ENCODE measurements around the gene DCTN3.

The DCTN3 gene

DNA sequence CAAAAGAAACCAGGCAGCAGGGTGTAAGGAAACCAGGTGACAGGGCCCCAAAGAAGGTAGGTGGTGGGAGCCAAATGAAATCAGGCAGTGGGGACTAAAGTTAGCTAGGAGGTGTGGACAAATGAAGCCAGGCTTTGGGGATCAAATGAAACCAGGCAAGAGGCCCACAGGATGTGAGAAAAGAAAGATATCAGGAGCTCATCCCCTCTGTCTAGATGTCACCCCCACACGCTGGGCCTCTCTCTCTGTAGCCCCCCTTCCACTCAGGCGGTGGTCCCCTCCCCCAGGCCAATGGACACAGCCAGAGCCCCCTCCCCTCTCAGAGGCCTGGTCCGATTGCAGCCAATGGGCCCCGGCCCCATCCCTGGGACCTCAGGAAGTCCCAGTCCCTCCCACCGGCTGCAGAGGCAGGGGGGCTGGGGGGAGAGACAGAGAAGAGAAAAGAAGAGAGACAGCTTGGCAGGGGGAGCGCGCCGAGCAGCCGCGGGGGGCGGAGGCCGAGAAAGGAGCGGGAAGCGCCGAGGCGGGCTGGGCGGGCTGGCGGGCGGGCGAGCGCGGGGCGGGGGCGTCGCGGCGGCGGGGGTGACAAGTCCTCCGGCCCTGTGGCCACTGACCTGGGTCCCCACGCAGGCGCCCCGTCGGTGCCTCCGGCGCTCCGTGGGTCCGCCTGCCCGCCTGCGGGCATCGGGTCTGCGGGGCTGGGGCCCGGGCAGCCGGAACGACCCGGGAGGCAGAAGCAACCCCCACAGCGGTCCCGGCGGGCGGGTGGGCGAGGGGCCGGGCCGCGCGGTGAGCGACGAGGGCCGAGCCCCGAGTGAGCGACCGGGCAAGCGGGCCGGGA is 42.7 kb downstream of the DCTN3 start:
- Histone ChIP-seq H3K4me3 (ENCODE audit: low read depth, low read length) (no peak overlapping the region), H3K36me3 (replicated peaks) (no peaks in the 10 kb centered on the region), H3K27me3 (replicated peaks) (peaks cover 58% of the 10 kb centered on the region), H3K27ac (no peak overlapping the region)
- TF ChIP-seq, protein P1, sequence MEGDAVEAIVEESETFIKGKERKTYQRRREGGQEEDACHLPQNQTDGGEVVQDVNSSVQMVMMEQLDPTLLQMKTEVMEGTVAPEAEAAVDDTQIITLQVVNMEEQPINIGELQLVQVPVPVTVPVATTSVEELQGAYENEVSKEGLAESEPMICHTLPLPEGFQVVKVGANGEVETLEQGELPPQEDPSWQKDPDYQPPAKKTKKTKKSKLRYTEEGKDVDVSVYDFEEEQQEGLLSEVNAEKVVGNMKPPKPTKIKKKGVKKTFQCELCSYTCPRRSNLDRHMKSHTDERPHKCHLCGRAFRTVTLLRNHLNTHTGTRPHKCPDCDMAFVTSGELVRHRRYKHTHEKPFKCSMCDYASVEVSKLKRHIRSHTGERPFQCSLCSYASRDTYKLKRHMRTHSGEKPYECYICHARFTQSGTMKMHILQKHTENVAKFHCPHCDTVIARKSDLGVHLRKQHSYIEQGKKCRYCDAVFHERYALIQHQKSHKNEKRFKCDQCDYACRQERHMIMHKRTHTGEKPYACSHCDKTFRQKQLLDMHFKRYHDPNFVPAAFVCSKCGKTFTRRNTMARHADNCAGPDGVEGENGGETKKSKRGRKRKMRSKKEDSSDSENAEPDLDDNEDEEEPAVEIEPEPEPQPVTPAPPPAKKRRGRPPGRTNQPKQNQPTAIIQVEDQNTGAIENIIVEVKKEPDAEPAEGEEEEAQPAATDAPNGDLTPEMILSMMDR (IDR thresholded peaks at IDR 0.05; ENCODE audit: low read depth, low read length, missing control alignments), result no peak
- DNase-seq, result no peak
- in situ Hi-C loops (cut with HindIII; ENCODE audit: low pct_ligation_motif_present, low sequenced_read_pairs), result no loop called here

DNA sequence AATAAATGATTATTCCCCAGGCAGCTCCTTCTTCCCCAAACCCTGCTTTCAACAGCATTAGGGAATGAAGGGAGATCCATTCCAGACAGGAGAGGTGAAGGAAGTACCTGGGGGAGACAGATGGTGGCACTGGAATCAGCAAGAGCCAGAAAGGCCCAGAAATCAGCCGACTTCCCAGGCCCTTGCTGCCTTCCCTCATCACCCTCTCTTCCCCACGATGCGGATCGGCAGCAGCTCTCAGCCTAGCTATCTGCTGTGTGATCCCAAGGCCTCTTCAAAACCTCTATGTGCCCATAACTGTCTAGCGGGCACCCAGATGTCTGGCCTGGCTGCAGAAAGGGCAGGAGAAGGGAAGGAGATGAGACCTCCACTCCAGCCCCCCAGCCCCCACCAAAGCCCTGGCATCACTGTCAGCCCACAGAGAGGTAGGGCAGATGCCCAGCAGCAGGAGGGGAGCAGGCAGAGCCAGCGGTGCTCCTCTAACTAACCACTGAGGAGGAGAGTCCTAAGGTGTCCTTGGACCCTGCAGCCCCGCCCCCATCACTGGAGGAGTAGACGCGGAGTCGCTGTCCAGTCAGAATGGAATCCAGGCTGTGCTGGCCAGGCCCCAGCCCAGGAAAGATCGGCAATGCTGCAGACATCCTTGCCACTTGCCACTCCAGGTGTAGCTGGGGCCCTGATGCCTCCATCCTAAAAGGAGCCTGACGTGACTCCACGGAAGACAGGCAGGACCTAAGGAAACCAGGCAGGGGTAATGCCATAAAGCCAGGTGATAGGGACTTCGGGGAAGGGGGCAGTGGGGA is 43.5 kb downstream of the DCTN3 start:
- TF ChIP-seq, protein P1 (IDR thresholded peaks at IDR 0.05; ENCODE audit: low read depth, low read length, missing control alignments), result no peak
- no peak for DNase-seq
- H3K27me3 ChIP-seq (replicated peaks), result peaks cover 53% of the 10 kb centered on the region
- no peak overlapping the region for H3K4me3 ChIP-seq (ENCODE audit: low read depth, low read length)
- in situ Hi-C loops (cut with HindIII; ENCODE audit: low pct_ligation_motif_present, low sequenced_read_pairs), result no loop called here
- H3K27ac ChIP-seq, result no peak overlapping the region
- no peaks in the 10 kb centered on the region for H3K36me3 ChIP-seq (replicated peaks)

DNA sequence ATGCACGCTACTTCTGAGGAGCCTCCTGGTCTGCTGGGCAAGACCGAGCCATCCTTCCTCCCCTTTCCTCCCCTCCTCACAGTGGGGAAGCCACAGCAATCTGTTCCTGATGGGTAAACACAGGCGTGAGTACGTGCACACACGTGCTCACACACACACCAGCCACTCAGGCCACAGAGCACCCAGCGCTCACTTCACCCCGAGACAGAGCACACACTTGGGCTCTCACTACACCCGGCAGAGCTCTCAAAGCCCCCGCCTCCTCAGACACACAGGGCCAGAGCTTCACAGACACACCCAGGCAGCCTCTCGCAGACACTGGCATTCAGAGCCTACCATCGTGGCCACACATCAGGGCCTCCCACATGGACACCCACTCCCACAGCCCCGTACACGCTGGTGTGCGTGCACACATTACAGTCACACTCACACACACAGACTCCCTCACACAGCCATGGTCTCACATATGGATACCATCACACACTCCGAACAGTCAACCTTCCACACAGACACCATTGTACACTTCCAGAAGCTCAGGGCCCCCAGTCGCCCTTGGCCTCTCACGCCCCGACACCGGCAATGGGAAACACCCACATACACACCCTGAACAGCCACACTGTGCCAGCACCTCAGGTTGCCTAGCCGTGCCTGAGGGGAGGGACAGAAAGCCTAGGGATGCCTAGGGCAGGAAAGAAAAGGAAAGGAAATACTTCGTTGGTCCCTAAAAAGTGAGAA is 44.3 kb downstream of the DCTN3 start:
- no peak for DNase-seq
- TF ChIP-seq, protein P1 (IDR thresholded peaks at IDR 0.05; ENCODE audit: low read depth, low read length, missing control alignments), result no peak
- Histone ChIP-seq H3K27me3 (replicated peaks) (peaks cover 50% of the 10 kb centered on the region), H3K36me3 (replicated peaks) (no peaks in the 10 kb centered on the region), H3K4me3 (ENCODE audit: low read depth, low read length) (no peak overlapping the region), H3K27ac (no peak overlapping the region)
- in situ Hi-C loops (cut with HindIII; ENCODE audit: low pct_ligation_motif_present, low sequenced_read_pairs), result no loop called here

DNA sequence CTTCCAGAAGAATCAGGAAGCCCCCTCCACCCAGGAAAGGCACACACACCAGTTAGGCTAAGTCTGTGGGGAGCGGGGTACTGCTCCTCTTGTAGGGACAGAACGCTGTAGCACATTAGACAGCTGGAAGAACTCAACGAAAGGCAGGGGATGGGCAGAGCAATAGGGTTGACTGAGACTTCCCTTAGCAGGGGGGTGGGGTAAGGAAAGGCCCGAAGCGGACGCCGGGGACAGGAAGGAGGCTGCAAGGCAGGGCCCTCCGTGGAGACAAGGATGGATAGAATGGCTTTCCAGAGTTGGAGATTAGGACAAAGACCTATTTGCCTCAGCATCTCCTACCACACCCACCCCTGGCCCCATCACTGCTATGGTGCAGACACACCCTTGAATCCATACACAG is 45.1 kb downstream of the DCTN3 start:
- in situ Hi-C loops (cut with HindIII; ENCODE audit: low pct_ligation_motif_present, low sequenced_read_pairs), result no loop called here
- no peak for DNase-seq
- Histone ChIP-seq H3K27me3 (replicated peaks) (peaks cover 46% of the 10 kb centered on the region), H3K36me3 (replicated peaks) (no peaks in the 10 kb centered on the region), H3K27ac (no peak overlapping the region), H3K4me3 (ENCODE audit: low read depth, low read length) (no peak overlapping the region)
- TF ChIP-seq, protein P1 (IDR thresholded peaks at IDR 0.05; ENCODE audit: low read depth, low read length, missing control alignments), result no peak

DNA sequence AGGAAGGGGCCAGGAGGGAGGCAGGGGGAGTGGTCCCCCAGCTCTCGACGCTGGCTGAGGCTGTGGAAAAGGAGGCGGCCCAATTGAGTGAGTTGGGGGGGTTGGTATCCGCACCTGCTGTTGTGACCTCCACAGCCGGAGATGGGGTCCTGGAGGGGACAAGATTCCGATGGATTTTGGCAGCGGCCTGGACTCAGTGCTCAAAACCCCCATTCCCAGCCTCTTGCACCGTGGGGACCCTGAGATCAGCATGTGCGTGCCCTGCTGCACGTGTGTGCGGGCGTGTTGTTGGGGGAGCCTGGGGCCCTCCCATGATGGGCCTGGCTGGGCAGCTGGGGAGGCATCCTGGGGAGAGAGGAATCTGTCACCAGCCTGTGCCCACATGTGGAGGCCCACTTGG is 45.7 kb downstream of the DCTN3 start:
- Histone ChIP-seq H3K36me3 (replicated peaks) (no peaks in the 10 kb centered on the region), H3K27ac (no peak overlapping the region), H3K4me3 (ENCODE audit: low read depth, low read length) (no peak overlapping the region), H3K27me3 (replicated peaks) (peaks cover 45% of the 10 kb centered on the region)
- TF ChIP-seq, protein P1 (IDR thresholded peaks at IDR 0.05; ENCODE audit: low read depth, low read length, missing control alignments), result no peak
- in situ Hi-C loops (cut with HindIII; ENCODE audit: low pct_ligation_motif_present, low sequenced_read_pairs), result no loop called here
- no peak for DNase-seq
